ENCODE data around the gene SP2. TPM values are rescaled to one million over a fixed set of nuclear protein-coding genes. Genes with fewer than 3 reads are reported as not detected.

SP2 gene
- 1.2 and 2.5 TPM in 2 replicates for total RNA-seq (2014; rRNA removed; shearing (Covaris generic))

GRCh38 chr17:47895856-47896671 is at the start of gene SP2:
SP2 (plus strand) TSS chr17:47896236; CDS start chr17:47896287, 51 bp downstream.
- DNase-seq (ENCODE audit: low spot score): peak; percentile 100

- no peak for DNase-seq (ENCODE audit: low spot score)
These were observed 49.2 kb upstream of the SP2 start for GRCh38 chr17:47846716-47847340.

- DNase-seq (ENCODE audit: low spot score): no peak
These were observed 48.5 kb upstream of the SP2 start for GRCh38 chr17:47847341-47848197.

- no peak for DNase-seq (ENCODE audit: low spot score)
These were observed 47.9 kb upstream of the SP2 start for GRCh38 chr17:47848198-47848513.

- no peak for DNase-seq (ENCODE audit: low spot score)
These were observed 45.7 kb upstream of the SP2 start for GRCh38 chr17:47850373-47850691.

GRCh38 chr17:47850692-47851573 is 45.1 kb upstream of the SP2 start, which contains the start of gene SP6:
SP6 (minus strand) TSS chr17:47851163; CDS start chr17:47848429, 2,734 bp downstream.
- DNase-seq (ENCODE audit: low spot score): peak; percentile 82

- no peak for DNase-seq (ENCODE audit: low spot score)
These were observed 44.3 kb upstream of the SP2 start for GRCh38 chr17:47851764-47852112.

GRCh38 chr17:47852113-47852949 is 43.7 kb upstream of the SP2 start:
- DNase-seq (ENCODE audit: low spot score): no peak

GRCh38 chr17:47853616-47854015 is 42.4 kb upstream of the SP2 start:
- DNase-seq (ENCODE audit: low spot score): no peak

- DNase-seq (ENCODE audit: low spot score): no peak
These were observed 40.3 kb upstream of the SP2 start for GRCh38 chr17:47855737-47856136.

- DNase-seq (ENCODE audit: low spot score): no peak
These were observed 39.2 kb upstream of the SP2 start for GRCh38 chr17:47856830-47857229.

GRCh38 chr17:47857551-47858455 is 38.2 kb upstream of the SP2 start:
- DNase-seq (ENCODE audit: low spot score): no peak

- DNase-seq (ENCODE audit: low spot score): no peak
These were observed 35.6 kb upstream of the SP2 start for GRCh38 chr17:47860386-47860785.

GRCh38 chr17:47862621-47863440 is 33.2 kb upstream of the SP2 start:
- peak; percentile 97 for DNase-seq (ENCODE audit: low spot score)

GRCh38 chr17:47864791-47865216 is 31.2 kb upstream of the SP2 start:
- no peak for DNase-seq (ENCODE audit: low spot score)

- DNase-seq (ENCODE audit: low spot score): no peak
These were observed 29.1 kb upstream of the SP2 start for GRCh38 chr17:47866941-47867340.

- no peak for DNase-seq (ENCODE audit: low spot score)
These were observed 28.1 kb upstream of the SP2 start for GRCh38 chr17:47867813-47868533.

GRCh38 chr17:47869114-47869513 is 26.9 kb upstream of the SP2 start:
- no peak for DNase-seq (ENCODE audit: low spot score)

Measured in A172 (cell line).